Superior temporal gyrus (tissue), 1 donor: ENCODE data around the gene CAMTA1.

ENCODE experiments used
- DNase-seq: peaks from one replicate; pipeline ENCODE4 v3.0.0-alpha.2; 2016; ENCODE audit errors: extremely low spot score

The CAMTA1 gene

GRCh38 chr1:7255303-7256058, 470.2 kb downstream of the CAMTA1 start:
- DNase-seq, result no peak

- no peak for DNase-seq
Observed at GRCh38 chr1:7256526-7256925, 471.3 kb downstream of the CAMTA1 start.

GRCh38 chr1:7257225-7257624, 472.0 kb downstream of the CAMTA1 start:
- no peak for DNase-seq

GRCh38 chr1:7258589-7259135, 473.4 kb downstream of the CAMTA1 start:
- no peak for DNase-seq

- DNase-seq, result no peak
Observed at GRCh38 chr1:7259955-7260354, 474.7 kb downstream of the CAMTA1 start.

- no peak for DNase-seq
Observed at GRCh38 chr1:7261490-7261889, 476.2 kb downstream of the CAMTA1 start.

- peak; percentile 11 for DNase-seq
Observed at GRCh38 chr1:7262611-7263010, 477.4 kb downstream of the CAMTA1 start.

- DNase-seq, result no peak
Observed at GRCh38 chr1:7263021-7263960, 478.0 kb downstream of the CAMTA1 start.

- no peak for DNase-seq
Observed at GRCh38 chr1:7264101-7264500, 478.8 kb downstream of the CAMTA1 start.

GRCh38 chr1:7265771-7266371, 480.6 kb downstream of the CAMTA1 start:
- DNase-seq, result no peak

- no peak for DNase-seq
Observed at GRCh38 chr1:7266561-7266960, 481.3 kb downstream of the CAMTA1 start.

- no peak for DNase-seq
Observed at GRCh38 chr1:7267493-7267892, 482.2 kb downstream of the CAMTA1 start.

GRCh38 chr1:7268983-7269382, 483.7 kb downstream of the CAMTA1 start:
- DNase-seq, result no peak

GRCh38 chr1:7269525-7269924, 484.3 kb downstream of the CAMTA1 start:
- DNase-seq, result no peak

- no peak for DNase-seq
Observed at GRCh38 chr1:7274256-7274655, 489.0 kb downstream of the CAMTA1 start.

GRCh38 chr1:7278045-7278444, 492.8 kb downstream of the CAMTA1 start:
- DNase-seq, result no peak

- DNase-seq, result no peak
Observed at GRCh38 chr1:7278827-7279765, 493.8 kb downstream of the CAMTA1 start.

GRCh38 chr1:7279769-7280168, 494.5 kb downstream of the CAMTA1 start:
- DNase-seq, result no peak

GRCh38 chr1:7280347-7280960, 495.2 kb downstream of the CAMTA1 start:
- no peak for DNase-seq

GRCh38 chr1:7281821-7282220, 496.6 kb downstream of the CAMTA1 start:
- DNase-seq, result no peak
